ENCODE measurements around the gene CHMP4B.

- TF ChIP-seq POLR2AphosphoS5 (IDR thresholded peaks at IDR 0.05) (no peak), POLR2A (IDR thresholded peaks at IDR 0.05) (no peak)
Measured at GRCh38 chr20:33773412-33774089, 37.6 kb upstream of the CHMP4B start.
